ENCODE data around the gene EFNA5. TPM values are rescaled to one million over a fixed set of nuclear protein-coding genes. Genes with fewer than 3 reads are reported as not detected.

EFNA5 gene
- polyA plus RNA-seq, 1 donor from 2014 or later, result 4.2 TPM

DNA sequence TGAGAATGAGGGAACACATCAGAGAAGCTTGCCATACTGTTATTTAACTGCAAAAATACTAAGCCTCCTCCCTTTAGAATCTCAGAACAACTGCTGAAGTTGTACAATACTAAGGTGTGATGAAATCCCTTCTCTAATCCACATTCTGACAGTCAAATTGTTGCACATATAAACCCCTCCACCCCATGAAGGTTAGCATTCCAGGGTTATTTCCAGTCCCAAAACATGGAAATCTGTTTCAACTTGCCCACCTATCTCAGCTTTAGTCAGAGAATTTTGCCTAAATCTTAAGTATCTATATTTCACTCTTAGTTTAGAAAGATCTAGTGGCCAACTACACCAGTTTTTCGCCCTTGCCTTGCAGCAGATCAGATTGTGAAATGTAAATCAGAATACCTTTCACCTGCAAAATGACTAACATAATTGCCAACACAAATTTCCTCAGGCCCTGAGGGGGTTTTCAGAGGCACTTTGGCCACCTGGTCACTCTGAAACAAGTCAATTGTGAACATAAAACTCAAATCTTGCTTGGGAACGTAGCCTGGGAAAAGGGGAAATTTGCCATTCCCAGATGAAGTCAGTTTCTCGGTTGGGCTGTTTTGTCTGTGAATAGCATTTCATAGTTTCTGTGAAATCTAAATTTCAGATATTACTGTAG lies 93.9 kb downstream of the EFNA5 start:
- Histone ChIP-seq H3K79me2 (replicated peaks; ENCODE audit: insufficient read depth, low read length) (peaks cover 61% of the 10 kb centered on the region), H3K9me2 (ENCODE audit: insufficient read depth, low read length) (no peaks in the 10 kb centered on the region), H2AFZ (ENCODE audit: low read depth, low read length) (no peak overlapping the region), H3K27ac (ENCODE audit: low read length) (no peak overlapping the region), H3K9me3 (ENCODE audit: low read length) (no peaks in the 10 kb centered on the region), H4K20me1 (ENCODE audit: insufficient read depth) (no peaks in the 10 kb centered on the region), H3K27me3 (ENCODE audit: insufficient read depth, low read depth, low read length) (no peaks in the 10 kb centered on the region), H3K36me3 (ENCODE audit: insufficient read depth, low read length) (no peaks in the 10 kb centered on the region), H3F3A (ENCODE audit: insufficient read depth, low read length, poor library complexity, severe bottlenecking) (no peaks in the 10 kb centered on the region), H3K4me2 (ENCODE audit: low read length) (no peak overlapping the region), H3K9ac (ENCODE audit: low read length) (no peak overlapping the region), H3K4me3 (ENCODE audit: low read length) (no peak overlapping the region)
- TF ChIP-seq REST (IDR thresholded peaks at IDR 0.05; ENCODE audit: borderline replicate concordance) (no peak), TAF1 (IDR thresholded peaks at IDR 0.05; ENCODE audit: low read depth) (no peak), POLR2AphosphoS5 (IDR thresholded peaks at IDR 0.05) (no peak), EP300 (conservative IDR thresholded peaks at IDR 0.05; ENCODE audit: poor library complexity, severe bottlenecking) (no peak), SMC3 (conservative IDR thresholded peaks at IDR 0.05; ENCODE audit: poor library complexity) (no peak), EZH2 (IDR thresholded peaks at IDR 0.05; ENCODE audit: borderline replicate concordance, insufficient read depth, low read length, poor library complexity, severe bottlenecking) (no peak)
- TF ChIP-seq, protein P1, sequence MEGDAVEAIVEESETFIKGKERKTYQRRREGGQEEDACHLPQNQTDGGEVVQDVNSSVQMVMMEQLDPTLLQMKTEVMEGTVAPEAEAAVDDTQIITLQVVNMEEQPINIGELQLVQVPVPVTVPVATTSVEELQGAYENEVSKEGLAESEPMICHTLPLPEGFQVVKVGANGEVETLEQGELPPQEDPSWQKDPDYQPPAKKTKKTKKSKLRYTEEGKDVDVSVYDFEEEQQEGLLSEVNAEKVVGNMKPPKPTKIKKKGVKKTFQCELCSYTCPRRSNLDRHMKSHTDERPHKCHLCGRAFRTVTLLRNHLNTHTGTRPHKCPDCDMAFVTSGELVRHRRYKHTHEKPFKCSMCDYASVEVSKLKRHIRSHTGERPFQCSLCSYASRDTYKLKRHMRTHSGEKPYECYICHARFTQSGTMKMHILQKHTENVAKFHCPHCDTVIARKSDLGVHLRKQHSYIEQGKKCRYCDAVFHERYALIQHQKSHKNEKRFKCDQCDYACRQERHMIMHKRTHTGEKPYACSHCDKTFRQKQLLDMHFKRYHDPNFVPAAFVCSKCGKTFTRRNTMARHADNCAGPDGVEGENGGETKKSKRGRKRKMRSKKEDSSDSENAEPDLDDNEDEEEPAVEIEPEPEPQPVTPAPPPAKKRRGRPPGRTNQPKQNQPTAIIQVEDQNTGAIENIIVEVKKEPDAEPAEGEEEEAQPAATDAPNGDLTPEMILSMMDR (IDR thresholded peaks at IDR 0.05; ENCODE audit: poor library complexity, severe bottlenecking), result no peak

DNA sequence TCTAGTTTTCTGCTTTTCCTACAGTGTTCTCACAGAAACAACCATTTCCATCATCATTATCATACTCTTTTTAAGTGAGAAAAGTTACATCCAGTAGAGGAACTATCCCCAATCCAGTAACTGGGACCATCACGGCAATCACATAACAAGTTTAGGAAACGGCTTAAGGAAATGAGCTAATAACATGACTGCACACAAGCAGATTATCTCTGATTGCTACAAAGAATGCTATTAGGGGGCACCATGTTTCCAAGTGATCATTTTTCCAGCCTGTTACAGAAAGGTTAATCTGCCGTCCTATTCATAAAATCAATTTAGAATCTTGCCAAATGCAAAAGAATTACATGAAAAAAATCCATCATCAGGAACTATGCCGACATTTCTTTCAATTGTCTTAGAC lies 94.6 kb downstream of the EFNA5 start:
- no peaks in the 10 kb centered on the region for H3K9me2 ChIP-seq (ENCODE audit: insufficient read depth, low read length)
- no peaks in the 10 kb centered on the region for H3F3A ChIP-seq (ENCODE audit: insufficient read depth, low read length, poor library complexity, severe bottlenecking)
- TF ChIP-seq MXI1 (conservative IDR thresholded peaks at IDR 0.05; ENCODE audit: poor library complexity, severe bottlenecking) (no peak), REST (IDR thresholded peaks at IDR 0.05; ENCODE audit: borderline replicate concordance) (no peak), SMC3 (conservative IDR thresholded peaks at IDR 0.05; ENCODE audit: poor library complexity) (no peak), EP300 (conservative IDR thresholded peaks at IDR 0.05; ENCODE audit: poor library complexity, severe bottlenecking) (no peak), RAD21 (conservative IDR thresholded peaks at IDR 0.05) (no peak), TAF1 (IDR thresholded peaks at IDR 0.05; ENCODE audit: low read depth) (no peak), POLR2AphosphoS5 (IDR thresholded peaks at IDR 0.05) (no peak), EZH2 (IDR thresholded peaks at IDR 0.05; ENCODE audit: borderline replicate concordance, insufficient read depth, low read length, poor library complexity, severe bottlenecking) (no peak)
- TF ChIP-seq, protein P1 (IDR thresholded peaks at IDR 0.05; ENCODE audit: poor library complexity, severe bottlenecking), result no peak
- no peaks in the 10 kb centered on the region for H3K27me3 ChIP-seq (ENCODE audit: insufficient read depth, low read depth, low read length)
- H3K9me3 ChIP-seq (ENCODE audit: low read length), result no peaks in the 10 kb centered on the region
- H3K9ac ChIP-seq (ENCODE audit: low read length), result no peak overlapping the region
- no peak overlapping the region for H3K27ac ChIP-seq (ENCODE audit: low read length)
- no peaks in the 10 kb centered on the region for H4K20me1 ChIP-seq (ENCODE audit: insufficient read depth)
- no peak overlapping the region for H3K4me3 ChIP-seq (ENCODE audit: low read length)
- peaks cover 54% of the 10 kb centered on the region for H3K79me2 ChIP-seq (replicated peaks; ENCODE audit: insufficient read depth, low read length)
- H3K4me2 ChIP-seq (ENCODE audit: low read length), result no peak overlapping the region
- H3K36me3 ChIP-seq (ENCODE audit: insufficient read depth, low read length), result no peaks in the 10 kb centered on the region
- no peak overlapping the region for H2AFZ ChIP-seq (ENCODE audit: low read depth, low read length)

Measured in neural cell (in vitro differentiated cells).